ENCODE data around the gene AP1AR. TPM values are rescaled to one million over a fixed set of nuclear protein-coding genes. Genes with fewer than 3 reads are reported as not detected.

Gene AP1AR
- total and polyA plus RNA-seq, 4 donors = 7.6 to 14.7 (median 7.8) TPM

GRCh38 chr4:112288455-112288854, 56.9 kb downstream of the AP1AR start (continued):
- TF ChIP-seq CTCF (IDR thresholded peaks at IDR 0.05; ENCODE audit: low read depth, low read length, missing input control) (no peak), RXRA (IDR thresholded peaks at IDR 0.05) (no peak)

- Histone ChIP-seq H3K4me1 (ENCODE audit: control insufficient read depth in 4 of 4, insufficient read depth in 4 of 4, low read length in 3 of 4) (peaks cover 0 to 3% (median 0%) of the 10 kb centered on the region in 4 donors), H3K9me3 (ENCODE audit: control insufficient read depth in 4 of 4, low read length in 3 of 4) (no peaks in the 10 kb centered on the region), H3K4me3 (ENCODE audit: low read depth in 1 of 3, low read length in 3 of 3) (no peak overlapping the region), H3K27me3 (ENCODE audit: control insufficient read depth in 4 of 4, insufficient read depth in 4 of 4, low read length in 3 of 4) (no peaks in the 10 kb centered on the region), H3K27ac (ENCODE audit: low read depth in 1 of 2, low read length in 2 of 2) (no peak overlapping the region), H3K9ac (ENCODE audit: low read depth in 1 of 2, low read length in 2 of 2) (no peak overlapping the region), H3K36me3 (ENCODE audit: control insufficient read depth in 4 of 4, insufficient read depth in 3 of 4, low read depth in 1 of 4, low read length in 3 of 4) (no peaks in the 10 kb centered on the region)
- no peak for DNase-seq (ENCODE audit: low spot score)
- 89% methylated on average over 10 of the region's 10 CpGs for WGBS
- TF ChIP-seq HNF4A (conservative IDR thresholded peaks at IDR 0.05) (no peak), YY1 (IDR thresholded peaks at IDR 0.05) (no peak), JUND (IDR thresholded peaks at IDR 0.05) (no peak), RXRA (IDR thresholded peaks at IDR 0.05) (no peak), RAD21 (IDR thresholded peaks at IDR 0.05) (no peak), TAF1 (conservative IDR thresholded peaks at IDR 0.05) (no peak), MAX (IDR thresholded peaks at IDR 0.05) (no peak), CTCF (IDR thresholded peaks at IDR 0.05; ENCODE audit: low read depth, low read length, missing input control) (no peak), FOXA2 (IDR thresholded peaks at IDR 0.05) (no peak), NR2F2 (IDR thresholded peaks at IDR 0.05) (no peak), ZBTB33 (IDR thresholded peaks at IDR 0.05) (no peak)
Observed at GRCh38 chr4:112289407-112290253, 58.0 kb downstream of the AP1AR start.

- H3K4me3 ChIP-seq (ENCODE audit: low read depth in 1 of 3, low read length in 3 of 3) = no peak overlapping the region
- 92% methylated on average over 3 of the region's 3 CpGs for WGBS
- no peaks in the 10 kb centered on the region for H3K27me3 ChIP-seq (ENCODE audit: control insufficient read depth in 4 of 4, insufficient read depth in 4 of 4, low read length in 3 of 4)
- TF ChIP-seq ZBTB33 (IDR thresholded peaks at IDR 0.05) = no peak
- TF ChIP-seq JUND (IDR thresholded peaks at IDR 0.05) = no peak
- no peak for TF ChIP-seq ATF3 (IDR thresholded peaks at IDR 0.05)
- no peak for TF ChIP-seq FOXA2 (IDR thresholded peaks at IDR 0.05)
- TF ChIP-seq REST (IDR thresholded peaks at IDR 0.05) = no peak
- TF ChIP-seq GABPA (IDR thresholded peaks at IDR 0.05 in 1 of 2, conservative IDR thresholded peaks at IDR 0.05 in 1 of 2) = no peak
- TF ChIP-seq SP1 (IDR thresholded peaks at IDR 0.05) = no peak
- no peak for TF ChIP-seq TAF1 (conservative IDR thresholded peaks at IDR 0.05)
- TF ChIP-seq RXRA (IDR thresholded peaks at IDR 0.05) = no peak
Observed at GRCh38 chr4:112290341-112290740, 58.8 kb downstream of the AP1AR start.

More at GRCh38 chr4:112290341-112290740, 58.8 kb downstream of the AP1AR start:
- no peak for DNase-seq (ENCODE audit: low spot score)
- Histone ChIP-seq H3K27ac (ENCODE audit: low read depth in 1 of 2, low read length in 2 of 2) (no peak overlapping the region), H3K9ac (ENCODE audit: low read depth in 1 of 2, low read length in 2 of 2) (no peak overlapping the region), H3K9me3 (ENCODE audit: control insufficient read depth in 4 of 4, low read length in 3 of 4) (no peaks in the 10 kb centered on the region), H3K36me3 (ENCODE audit: control insufficient read depth in 4 of 4, insufficient read depth in 3 of 4, low read depth in 1 of 4, low read length in 3 of 4) (no peaks in the 10 kb centered on the region), H3K4me1 (ENCODE audit: control insufficient read depth in 4 of 4, insufficient read depth in 4 of 4, low read length in 3 of 4) (peaks cover 0 to 3% (median 0%) of the 10 kb centered on the region in 4 donors)
